Activated CD4-positive, alpha-beta T cell treated with anti-CD3 and anti-CD28 coated beads, Interleukin-2, amount 10 ng/mL, durations not matched to agents 24 days and 14 days (primary cell): ENCODE data around the gene MRPL48. TPM values are rescaled to one million over a fixed set of nuclear protein-coding genes. Genes with fewer than 3 reads are reported as not detected.
"Not testable (repeated sequence)": the region's sequence is repeated elsewhere in the genome, so short reads cannot be mapped to it uniquely, and the experiment has no call there.

Experiments used
- DNase-seq: peaks from one replicate; pipeline ENCODE4 v3.0.0; 2022
- H3K27ac Mint-ChIP-seq: one replicate; pipeline ENCODE4 v1.8.0; 2022; ENCODE audit warnings: mild to moderate bottlenecking, mixed read lengths
- H3K27me3 Mint-ChIP-seq: one replicate; pipeline ENCODE4 v1.8.0; 2022; ENCODE audit warnings: mixed read lengths
- H3K36me3 Mint-ChIP-seq: one replicate; pipeline ENCODE4 v1.8.0; 2022; ENCODE audit warnings: low read depth, mild to moderate bottlenecking, mixed read lengths
- H3K4me1 Mint-ChIP-seq: one replicate; pipeline ENCODE4 v1.8.0; 2021; ENCODE audit warnings: mixed read lengths
- H3K4me3 Mint-ChIP-seq: one replicate; pipeline ENCODE4 v1.8.0; 2022; ENCODE audit warnings: mild to moderate bottlenecking, moderate library complexity, mixed read lengths
- H3K9me3 Mint-ChIP-seq: one replicate; pipeline ENCODE4 v1.8.0; 2021; ENCODE audit warnings: mixed read lengths
- intact Hi-C: fragments of 100-400 bp; cut with micrococcal nuclease; formaldehyde crosslinking; loops from one replicate; pipeline ENCODE4 v1.15.1; 2023
- total RNA-seq: library from RNA; stranded (reverse); gene quantifications from 2 replicates; pipeline ENCODE4 v1.2.3, GENCODE V29; 2022

Gene MRPL48
- 67.2 and 69.0 TPM in 2 replicates for total RNA-seq

DNA sequence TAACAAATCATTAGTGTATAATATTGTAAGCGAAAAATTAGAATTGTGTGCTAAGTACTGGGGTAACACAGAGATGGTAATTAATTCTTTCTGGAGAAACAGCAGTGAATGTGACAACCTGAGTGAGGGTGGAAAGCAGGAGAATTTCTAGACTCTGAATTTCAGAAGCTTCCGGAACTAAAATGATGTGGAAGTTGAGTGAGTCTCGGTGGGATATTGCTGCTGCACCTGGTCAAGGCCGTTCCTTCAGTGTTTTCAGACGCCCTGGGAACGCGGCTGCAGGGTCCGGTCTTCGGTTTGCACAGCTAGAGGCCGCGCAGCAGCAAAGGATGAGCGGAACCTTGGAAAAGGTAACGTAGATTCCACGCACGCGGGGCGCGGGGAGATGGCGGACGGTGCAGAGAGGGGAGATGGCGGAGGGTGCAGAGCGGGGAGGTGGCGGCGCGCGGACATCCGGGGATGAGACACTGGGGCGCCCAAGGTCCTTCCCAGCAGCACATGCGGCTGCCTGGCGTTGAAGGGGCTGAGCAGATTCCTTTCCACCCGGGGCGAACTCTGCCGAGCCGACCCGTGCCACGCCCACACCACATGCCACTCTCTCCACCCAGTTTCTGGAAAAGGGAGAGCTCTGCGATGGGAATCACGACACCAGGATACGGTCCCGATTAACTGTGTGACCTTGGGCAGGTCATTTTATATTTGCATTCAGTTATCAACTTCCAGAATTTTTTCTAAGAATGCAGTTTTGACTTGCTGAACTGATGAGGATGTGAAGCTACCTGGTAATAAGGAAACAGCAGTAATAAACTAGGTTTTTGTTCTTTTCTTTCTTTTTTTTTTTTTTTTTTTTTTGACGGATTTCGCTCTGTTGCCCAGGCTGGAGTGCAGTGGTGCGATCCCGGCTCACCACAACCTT, at the start of gene MRPL48:
Gene MRPL48, plus strand, starts transcription at position 232 of the 916 bp plus-strand sequence. Its CDS starts 98 bp downstream, at position 330.
- intact Hi-C loops = loop anchor here (1.0 to 5.0 kb wide), 4 partner anchors 9 to 384 kb away; partner anchors contain the start of genes C2CD3, COA4, PAAF1 and PPME1

DNA sequence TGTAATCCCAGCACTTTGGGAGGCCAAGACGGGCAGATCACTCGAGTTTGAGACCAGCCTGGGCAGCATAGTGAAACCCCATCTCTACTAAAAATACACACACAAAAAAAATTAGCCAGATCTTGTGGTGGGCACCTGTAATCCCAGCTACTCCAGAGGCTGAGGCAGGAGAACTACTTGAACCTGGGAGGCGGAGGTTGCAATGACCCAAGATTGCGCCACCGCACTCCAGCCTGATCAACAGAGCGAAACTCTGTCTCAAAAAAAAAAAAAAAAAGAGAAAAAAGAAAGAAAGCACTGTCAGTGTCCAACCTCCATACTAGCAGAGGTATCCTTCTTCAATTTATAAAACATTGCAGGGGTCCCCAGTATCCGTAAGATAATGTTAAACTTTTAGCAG, 44.6 kb upstream of the MRPL48 start:
- Mint-ChIP-seq H3K4me1 (peaks cover 4% of the 10 kb centered on the region), H3K9me3 (no peaks in the 10 kb centered on the region), H3K4me3 (no peak overlapping the region), H3K27me3 (no peaks in the 10 kb centered on the region), H3K27ac (no peak overlapping the region), H3K36me3 (peaks cover 3% of the 10 kb centered on the region)
- intact Hi-C loops = no loop called here
- DNase-seq = no peak

More for the DNA sequence above, at the start of gene MRPL48:
- Mint-ChIP-seq H3K27me3 (no peaks in the 10 kb centered on the region), H3K4me3 (peak within 1 kb of the TSS; percentile 99), H3K36me3 (no peaks in the 10 kb centered on the region), H3K4me1 (peaks cover 14% of the 10 kb centered on the region), H3K27ac (peak within 1 kb of the TSS; percentile 95), H3K9me3 (no peaks in the 10 kb centered on the region)
- peak; percentile 96 for DNase-seq

DNA sequence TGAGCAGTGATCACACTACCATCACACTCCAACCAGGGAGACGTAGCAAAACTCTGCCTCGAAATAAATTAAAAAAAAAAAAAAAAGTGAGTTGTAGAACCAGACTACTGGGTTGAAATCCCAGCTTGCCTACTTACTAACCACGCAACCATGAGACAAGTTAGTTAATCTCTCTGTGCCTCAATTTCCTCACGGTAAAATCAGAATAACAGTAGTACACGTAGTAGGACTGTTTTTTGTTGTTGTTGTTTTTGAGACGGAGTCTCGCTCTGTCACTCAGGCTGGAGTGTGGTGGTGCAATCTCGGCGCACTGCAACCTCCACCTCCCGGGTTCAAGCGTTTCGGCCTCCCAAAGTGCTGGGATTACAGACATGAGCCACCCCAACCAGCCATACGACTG, 41.0 kb upstream of the MRPL48 start:
- Mint-ChIP-seq H3K9me3 (no peaks in the 10 kb centered on the region), H3K27me3 (no peaks in the 10 kb centered on the region), H3K4me3 (no peak overlapping the region), H3K36me3 (peaks cover 4% of the 10 kb centered on the region), H3K4me1 (peaks cover 12% of the 10 kb centered on the region), H3K27ac (no peak overlapping the region)
- intact Hi-C loops = no loop called here
- DNase-seq = no peak

DNA sequence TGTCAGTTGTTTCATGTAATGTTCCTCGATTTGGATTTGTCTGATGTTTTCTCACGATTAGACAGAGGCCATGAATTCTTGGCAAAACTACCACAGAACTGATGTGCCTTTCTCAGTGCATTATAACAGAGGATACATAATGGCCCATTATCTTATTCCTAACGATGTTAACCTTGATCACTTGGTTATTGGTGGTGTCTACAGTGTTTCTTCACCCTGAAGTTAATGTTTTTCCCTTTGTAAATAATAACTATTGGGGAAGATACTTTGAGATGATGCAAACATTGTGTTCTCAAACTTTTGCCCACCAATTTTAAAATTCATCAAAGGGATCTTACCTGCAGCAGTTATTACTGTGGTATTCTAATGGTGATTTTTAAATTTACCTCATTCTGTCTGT, 39.9 kb upstream of the MRPL48 start:
- H3K27me3 Mint-ChIP-seq = no peaks in the 10 kb centered on the region
- H3K4me1 Mint-ChIP-seq = peaks cover 21% of the 10 kb centered on the region
- DNase-seq = no peak
- peaks cover 6% of the 10 kb centered on the region for H3K36me3 Mint-ChIP-seq
- no peaks in the 10 kb centered on the region for H3K9me3 Mint-ChIP-seq
- H3K27ac Mint-ChIP-seq = no peak overlapping the region
- intact Hi-C loops = no loop called here
- H3K4me3 Mint-ChIP-seq = no peak overlapping the region

DNA sequence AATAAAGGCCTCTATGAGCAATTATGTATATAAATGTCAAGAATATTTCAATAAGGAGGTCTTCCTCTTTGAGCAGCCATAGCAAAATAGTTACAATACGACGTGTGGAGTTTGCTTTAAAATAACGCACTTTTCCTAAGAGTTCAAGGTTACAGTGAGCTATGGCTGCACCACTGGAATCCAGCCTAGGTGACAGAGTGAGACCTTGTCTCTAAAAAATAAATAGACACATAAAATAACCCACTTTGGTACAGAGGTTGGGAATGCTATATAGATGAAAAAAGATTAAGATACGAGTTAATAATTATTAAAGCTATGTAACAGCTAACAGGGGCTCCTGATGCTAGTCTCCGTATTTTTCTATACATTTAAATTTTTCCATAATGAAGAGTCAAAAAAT, 39.4 kb upstream of the MRPL48 start:
- H3K27ac Mint-ChIP-seq = no peak overlapping the region

DNA sequence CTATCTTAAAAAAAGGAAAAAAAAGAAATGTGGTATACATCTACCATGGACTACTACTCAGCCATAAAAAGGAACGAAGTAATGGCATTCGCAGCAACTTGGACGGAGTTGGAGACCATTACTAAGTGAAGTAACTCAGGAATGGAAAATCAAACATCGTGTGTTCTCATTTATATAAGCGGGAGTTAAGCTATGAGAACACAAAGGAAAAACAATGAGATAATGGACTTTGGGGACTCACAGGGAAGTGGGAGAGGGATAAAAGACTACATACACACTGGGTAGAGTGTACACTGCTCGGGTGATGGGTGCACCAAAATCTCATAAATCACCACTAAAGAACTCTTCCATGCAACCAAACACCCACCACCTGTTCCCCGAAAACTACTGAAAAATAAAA, 38.6 kb upstream of the MRPL48 start:
- Mint-ChIP-seq H3K27ac (no peak overlapping the region), H3K4me3 (no peak overlapping the region), H3K36me3 (peaks cover 8% of the 10 kb centered on the region), H3K9me3 (no peaks in the 10 kb centered on the region), H3K4me1 (peaks cover 22% of the 10 kb centered on the region), H3K27me3 (no peaks in the 10 kb centered on the region)
- DNase-seq = no peak
- intact Hi-C loops = no loop called here

More for the DNA sequence above, 39.4 kb upstream of the MRPL48 start:
- intact Hi-C loops = no loop called here
- no peak for DNase-seq
- Mint-ChIP-seq H3K4me3 (no peak overlapping the region), H3K9me3 (no peaks in the 10 kb centered on the region), H3K27me3 (no peaks in the 10 kb centered on the region), H3K4me1 (peaks cover 21% of the 10 kb centered on the region), H3K36me3 (peaks cover 6% of the 10 kb centered on the region)

DNA sequence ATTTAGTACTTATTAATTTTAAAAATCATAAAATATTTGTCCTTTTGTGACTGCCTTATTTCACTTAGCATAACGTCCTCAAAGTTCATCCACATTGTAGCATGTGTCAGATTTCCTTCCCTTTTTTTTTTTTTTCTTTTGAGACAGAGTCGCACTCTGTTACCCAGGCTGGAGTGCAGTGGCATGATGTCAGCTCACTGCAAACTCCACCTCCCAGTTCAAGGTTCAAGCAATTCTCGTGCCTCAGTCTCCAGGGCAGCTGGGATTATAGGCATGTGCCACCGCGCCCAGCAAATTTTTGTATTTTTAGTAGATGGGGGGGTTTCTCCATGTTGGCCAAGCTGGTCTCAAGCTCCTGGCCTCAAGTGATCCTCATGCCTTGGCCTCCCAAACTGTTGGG, 37.4 kb upstream of the MRPL48 start:
- H3K9me3 Mint-ChIP-seq = no peaks in the 10 kb centered on the region
- H3K36me3 Mint-ChIP-seq = peaks cover 8% of the 10 kb centered on the region
- peaks cover 24% of the 10 kb centered on the region for H3K4me1 Mint-ChIP-seq
- intact Hi-C loops = no loop called here
- no peaks in the 10 kb centered on the region for H3K27me3 Mint-ChIP-seq
- no peak for DNase-seq
- no peak overlapping the region for H3K4me3 Mint-ChIP-seq
- H3K27ac Mint-ChIP-seq = no peak overlapping the region

DNA sequence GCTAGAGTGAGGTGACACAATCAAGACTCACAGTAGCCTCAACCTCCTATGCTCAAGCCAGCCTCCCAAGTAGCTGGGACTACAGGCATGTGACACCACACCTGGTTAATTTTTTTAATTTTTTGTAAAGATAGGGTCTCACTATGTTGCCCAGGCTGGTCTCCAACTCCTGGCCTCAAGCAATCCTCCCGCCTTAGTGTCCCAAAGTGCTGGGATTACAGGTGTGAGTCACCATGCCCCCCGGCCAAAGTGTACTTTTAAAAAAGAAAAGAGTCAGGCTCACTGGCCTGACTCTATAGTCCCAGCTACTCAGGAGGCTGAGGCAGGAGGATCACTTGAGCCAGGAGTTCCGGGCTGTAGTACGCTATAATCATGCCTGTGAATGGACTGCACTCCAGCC, 36.8 kb upstream of the MRPL48 start:
- peaks cover 11% of the 10 kb centered on the region for H3K36me3 Mint-ChIP-seq
- H3K27ac Mint-ChIP-seq, H3K27me3 Mint-ChIP-seq, DNase-seq, H3K4me3 Mint-ChIP-seq, H3K9me3 Mint-ChIP-seq, intact Hi-C loops: not testable (repeated sequence)
- H3K4me1 Mint-ChIP-seq = peaks cover 27% of the 10 kb centered on the region

DNA sequence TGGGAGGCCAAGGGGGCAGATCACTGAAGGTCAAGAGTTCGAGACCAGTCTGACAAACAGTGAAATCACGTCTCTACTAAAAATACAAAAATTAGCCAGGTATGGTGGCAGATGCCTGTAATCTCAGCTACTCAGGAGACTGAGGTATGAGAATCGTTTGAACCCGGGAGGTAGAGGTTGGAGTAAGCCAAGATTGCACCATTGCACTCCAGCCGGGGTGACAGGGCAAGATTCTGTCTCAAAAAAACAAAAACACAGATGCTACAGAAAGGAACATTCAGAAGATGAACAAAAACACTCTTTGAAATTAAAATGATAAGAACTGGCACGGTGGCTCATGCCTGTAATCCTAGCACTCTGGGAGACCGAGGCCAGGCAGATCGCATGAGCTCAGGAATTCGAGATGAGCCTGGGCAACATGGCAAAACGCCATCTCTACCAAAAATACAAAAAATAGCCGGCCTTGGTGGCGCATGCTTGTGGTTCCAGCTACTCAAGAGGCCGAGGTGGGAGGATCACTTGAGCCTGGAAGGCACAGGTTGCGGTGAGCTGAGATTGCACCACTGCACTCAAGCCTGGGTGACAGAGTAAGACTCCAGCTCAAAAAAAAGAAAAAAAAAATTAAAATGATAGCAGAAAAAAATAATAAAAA, 35.3 kb upstream of the MRPL48 start:
- Mint-ChIP-seq H3K27me3 (no peaks in the 10 kb centered on the region), H3K4me3 (no peak overlapping the region), H3K27ac (no peak overlapping the region), H3K36me3 (peaks cover 13% of the 10 kb centered on the region), H3K4me1 (peaks cover 27% of the 10 kb centered on the region), H3K9me3 (no peaks in the 10 kb centered on the region)
- intact Hi-C loops = no loop called here
- DNase-seq = no peak

DNA sequence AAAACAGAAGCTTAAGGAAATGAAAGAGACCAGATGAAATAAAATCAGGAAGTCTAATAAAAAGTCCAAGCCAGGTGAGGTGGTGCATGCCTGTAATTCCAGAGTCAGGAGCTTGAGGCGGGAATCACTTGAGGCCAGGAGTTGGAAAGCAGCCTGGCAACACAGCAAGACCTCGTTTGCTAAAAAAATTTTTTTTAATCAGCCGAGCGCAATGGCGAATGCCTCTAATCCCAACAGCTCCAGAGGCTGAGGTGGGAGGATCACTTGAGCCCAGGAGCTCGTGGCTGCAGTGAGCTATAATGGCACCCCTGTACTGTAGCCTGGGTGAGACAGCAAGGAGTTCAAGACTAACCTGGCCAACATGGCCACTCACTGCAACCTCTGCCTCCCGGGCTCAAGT, 34.8 kb upstream of the MRPL48 start:
- Mint-ChIP-seq H3K9me3 (no peaks in the 10 kb centered on the region), H3K36me3 (peaks cover 12% of the 10 kb centered on the region), H3K4me3 (no peak overlapping the region), H3K27me3 (no peaks in the 10 kb centered on the region), H3K4me1 (peaks cover 27% of the 10 kb centered on the region), H3K27ac (no peak overlapping the region)
- DNase-seq = no peak
- intact Hi-C loops = no loop called here

DNA sequence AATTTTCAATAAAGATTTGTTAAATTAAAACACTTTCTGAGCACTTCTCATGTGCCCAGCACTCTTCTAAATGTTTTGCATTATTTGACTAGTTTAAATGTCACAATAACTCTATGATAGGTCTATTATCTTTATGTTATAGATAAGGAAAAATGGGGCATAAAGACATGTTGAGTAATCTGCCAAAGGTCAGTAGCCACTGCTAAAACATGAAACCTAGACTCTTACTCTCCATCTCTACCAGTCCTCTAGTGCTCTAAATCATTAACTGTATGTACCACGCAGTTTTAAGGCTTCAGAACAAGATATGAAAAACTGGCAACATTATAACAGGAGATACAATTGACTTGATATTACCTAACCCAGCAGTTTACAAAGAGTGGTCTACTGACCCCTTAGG, 33.7 kb upstream of the MRPL48 start:
- intact Hi-C loops = no loop called here
- no peaks in the 10 kb centered on the region for H3K9me3 Mint-ChIP-seq
- H3K27me3 Mint-ChIP-seq = no peaks in the 10 kb centered on the region
- H3K4me3 Mint-ChIP-seq = no peak overlapping the region
- peaks cover 12% of the 10 kb centered on the region for H3K36me3 Mint-ChIP-seq
- no peak for DNase-seq
- no peak overlapping the region for H3K27ac Mint-ChIP-seq
- peaks cover 36% of the 10 kb centered on the region for H3K4me1 Mint-ChIP-seq

DNA sequence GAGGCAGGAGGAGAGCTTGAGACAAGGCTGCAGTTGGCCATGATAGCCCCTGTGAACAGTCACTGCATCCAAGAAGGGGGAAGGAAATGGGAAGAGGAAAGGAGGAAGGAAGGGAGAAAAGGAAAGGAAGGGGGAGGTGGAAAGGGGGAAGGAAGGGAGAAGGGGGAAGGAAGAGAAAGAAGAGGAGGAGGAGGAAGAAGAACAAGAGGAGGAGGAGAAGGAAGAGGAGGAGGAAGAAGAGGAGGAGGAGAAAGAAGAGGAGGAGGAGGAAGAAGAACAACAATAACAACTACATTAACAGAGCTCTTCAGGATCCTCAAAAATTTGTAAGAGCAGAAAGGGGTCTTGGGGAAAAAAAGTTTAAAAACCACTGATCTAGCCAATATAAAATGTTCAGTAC, 32.0 kb upstream of the MRPL48 start:
- intact Hi-C loops = no loop called here
- Mint-ChIP-seq H3K36me3 (peaks cover 17% of the 10 kb centered on the region), H3K27me3 (no peaks in the 10 kb centered on the region), H3K4me3 (no peak overlapping the region), H3K27ac (no peak overlapping the region), H3K9me3 (no peaks in the 10 kb centered on the region), H3K4me1 (peaks cover 41% of the 10 kb centered on the region)
- no peak for DNase-seq

DNA sequence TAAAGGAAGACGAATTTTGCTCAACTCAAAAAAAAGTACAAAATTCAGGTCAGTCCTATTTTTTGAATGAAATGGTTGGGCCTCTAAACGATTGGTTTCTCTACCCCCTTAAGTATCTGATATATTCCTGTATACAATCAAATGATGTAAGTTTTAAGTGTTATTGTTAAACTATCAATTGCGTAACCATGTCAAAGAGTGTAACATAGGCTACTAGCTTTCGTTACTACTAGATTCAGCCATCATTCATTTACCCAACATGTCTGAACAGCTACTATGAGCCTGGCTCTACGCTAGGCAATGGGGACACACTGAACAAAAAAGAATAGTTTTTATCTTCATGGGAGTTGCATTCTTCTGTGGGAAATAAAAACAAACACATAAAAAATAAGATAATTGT, 30.1 kb upstream of the MRPL48 start:
- no peaks in the 10 kb centered on the region for H3K9me3 Mint-ChIP-seq
- H3K27ac Mint-ChIP-seq = no peak overlapping the region
- no peak for DNase-seq
- intact Hi-C loops = no loop called here
- no peaks in the 10 kb centered on the region for H3K27me3 Mint-ChIP-seq
- H3K36me3 Mint-ChIP-seq = peaks cover 14% of the 10 kb centered on the region
- H3K4me1 Mint-ChIP-seq = peaks cover 33% of the 10 kb centered on the region
- H3K4me3 Mint-ChIP-seq = no peak overlapping the region

DNA sequence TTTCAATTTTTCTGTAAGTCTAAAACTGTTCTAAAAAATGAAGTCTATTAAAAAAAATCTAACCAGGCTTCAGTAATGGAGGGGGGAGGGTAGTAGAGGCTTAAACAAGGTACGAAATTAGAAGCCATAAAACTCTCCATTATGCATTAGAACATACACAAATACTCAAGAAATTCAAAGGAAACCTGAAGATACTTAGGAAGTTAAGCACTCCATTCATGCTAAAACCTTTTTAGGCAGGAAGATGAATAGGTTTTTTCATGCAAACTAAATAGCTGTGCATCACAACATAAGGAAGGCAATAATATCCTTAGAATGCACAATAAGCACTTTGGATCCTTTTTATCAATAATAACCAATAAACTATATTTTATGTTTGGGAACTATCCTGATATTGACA, 29.2 kb upstream of the MRPL48 start:
- Mint-ChIP-seq H3K27me3 (no peaks in the 10 kb centered on the region), H3K4me1 (peaks cover 34% of the 10 kb centered on the region), H3K4me3 (peak overlapping the region; percentile 97), H3K9me3 (no peaks in the 10 kb centered on the region), H3K27ac (no peak overlapping the region), H3K36me3 (peaks cover 14% of the 10 kb centered on the region)
- DNase-seq = no peak
- intact Hi-C loops = no loop called here
